Trophoblast cell (in vitro differentiated cells and primary cell): ENCODE measurements around the gene SLC38A4.

Experiments used
- DNase-seq, 2 donors: peaks; one replicate each; pipeline ENCODE4 v3.0.0-alpha.2; 2016
- H2AFZ ChIP-seq: 2 replicates; pipeline ENCODE4 v1.6.1; 2013; ENCODE audit warnings: low read length, moderate library complexity, mild to moderate bottlenecking; ENCODE audit not compliant: insufficient read depth, poor library complexity
- H2AK5ac ChIP-seq: 2 replicates; pipeline ENCODE4 v1.6.1; 2013; ENCODE audit warnings: mild to moderate bottlenecking, low read length
- H2BK120ac ChIP-seq: 2 replicates; pipeline ENCODE4 v1.6.1; 2013; ENCODE audit warnings: low read length, mild to moderate bottlenecking, moderate library complexity; ENCODE audit not compliant: insufficient read depth, poor library complexity
- H2BK12ac ChIP-seq: 2 replicates; pipeline ENCODE4 v1.6.1; 2013; ENCODE audit warnings: mild to moderate bottlenecking, low read length, moderate library complexity
- H2BK5ac ChIP-seq: 2 replicates; pipeline ENCODE4 v1.6.1; 2013; ENCODE audit warnings: low read length, low read depth, moderate library complexity, mild to moderate bottlenecking; ENCODE audit not compliant: poor library complexity
- H3K14ac ChIP-seq: 2 replicates; pipeline ENCODE4 v1.6.1; 2013; ENCODE audit warnings: mild to moderate bottlenecking, low read length
- H3K18ac ChIP-seq: 2 replicates; pipeline ENCODE4 v1.6.1; 2013; ENCODE audit warnings: mild to moderate bottlenecking, low read length
- H3K23ac ChIP-seq: 2 replicates; pipeline ENCODE4 v1.6.1; 2013; ENCODE audit warnings: low read length
- H3K27ac ChIP-seq: 2 replicates; pipeline ENCODE4 v1.5.1; 2013; ENCODE audit warnings: low read depth, mild to moderate bottlenecking, inconsistent platforms, low read length, moderate library complexity
- H3K27me3 ChIP-seq: 2 replicates; pipeline ENCODE4 v1.6.1; 2013; ENCODE audit warnings: inconsistent platforms, mild to moderate bottlenecking, low read length, moderate library complexity; ENCODE audit not compliant: insufficient read depth
- H3K36me3 ChIP-seq, 2 experiments: 1 replicate in 1 of 2; 2 replicates in 1 of 2; pipeline ENCODE4 v1.6.1; 2013; ENCODE audit warnings: low read length in 2 of 2, mild to moderate bottlenecking in 2 of 2, moderate library complexity in 1 of 2; ENCODE audit not compliant: insufficient read depth in 2 of 2, control insufficient read depth in 1 of 2
- H3K4ac ChIP-seq: 2 replicates; pipeline ENCODE4 v1.6.1; 2013; ENCODE audit warnings: low read depth, mild to moderate bottlenecking, low read length, moderate library complexity
- H3K4me1 ChIP-seq, 2 experiments: 1 replicate in 1 of 2; 2 replicates in 1 of 2; pipeline ENCODE4 v1.6.1; 2013; ENCODE audit warnings: low read length in 2 of 2, mild to moderate bottlenecking in 2 of 2, moderate library complexity in 1 of 2; ENCODE audit not compliant: insufficient read depth in 2 of 2, control insufficient read depth in 1 of 2
- H3K4me2 ChIP-seq: 2 replicates; pipeline ENCODE4 v1.6.1; 2013; ENCODE audit warnings: inconsistent platforms, mild to moderate bottlenecking, low read length, moderate library complexity
- H3K4me3 ChIP-seq: 2 replicates; pipeline ENCODE4 v1.5.1; 2013; ENCODE audit warnings: mild to moderate bottlenecking, low read depth, low read length, inconsistent platforms
- H3K79me1 ChIP-seq: one replicate; pipeline ENCODE4 v1.6.1; 2013; ENCODE audit warnings: low read length
- H3K79me2 ChIP-seq: 2 replicates; pipeline ENCODE4 v1.6.1; 2013; ENCODE audit warnings: low read length, mild to moderate bottlenecking; ENCODE audit not compliant: control insufficient read depth, insufficient read depth, poor library complexity
- H3K9ac ChIP-seq: 2 replicates; pipeline ENCODE4 v1.6.1; 2013; ENCODE audit warnings: mild to moderate bottlenecking, low read length
- H3K9me3 ChIP-seq: 2 replicates; pipeline ENCODE4 v1.6.1; 2013; ENCODE audit warnings: low read depth, mild to moderate bottlenecking, control low read depth, inconsistent platforms, low read length; ENCODE audit not compliant: insufficient read depth
- H4K12ac ChIP-seq: 2 replicates; pipeline ENCODE4 v1.6.1; 2013; ENCODE audit warnings: low read depth, mild to moderate bottlenecking, low read length, moderate library complexity
- H4K8ac ChIP-seq: 2 replicates; pipeline ENCODE4 v1.6.1; 2013; ENCODE audit warnings: low read depth, mild to moderate bottlenecking, low read length, moderate library complexity
- H4K91ac ChIP-seq: one replicate; pipeline ENCODE4 v1.6.1; 2013; ENCODE audit warnings: low read depth, mild to moderate bottlenecking, low read length, moderate library complexity
- WGBS: extraction: QIAGEN DNeasy Blood & Tissue Kit; methylation state at CpG from one replicate; pipeline ENCODE4 v1.1.7; 2013; ENCODE audit warnings: missing lambda C conversion rate; ENCODE audit not compliant: insufficient read length, insufficient coverage; ENCODE audit errors: extremely low coverage; 5-methylcytosine and 5-hydroxymethylcytosine counted together

SLC38A4 gene

GRCh38 chr12:46787496-46788055, 38.2 kb downstream of the SLC38A4 start:
- H3K27me3 ChIP-seq: no peaks in the 10 kb centered on the region
- H3K9me3 ChIP-seq: no peaks in the 10 kb centered on the region
- H2BK12ac ChIP-seq: no peak overlapping the region
- H3K14ac ChIP-seq: no peak overlapping the region
- no peak overlapping the region for H4K12ac ChIP-seq
- H3K36me3 ChIP-seq: no peaks in the 10 kb centered on the region
- no peak overlapping the region for H3K23ac ChIP-seq
- no peak overlapping the region for H2BK120ac ChIP-seq
- H3K79me2 ChIP-seq: no peaks in the 10 kb centered on the region
- no peak overlapping the region for H2AK5ac ChIP-seq
- no peak overlapping the region for H4K91ac ChIP-seq
- WGBS: no CpG with 5 or more reads among the region's 5 CpGs
- H3K4me2 ChIP-seq: no peak overlapping the region
- no peaks in the 10 kb centered on the region for H3K79me1 ChIP-seq
- peak; percentile 76 to 95 for DNase-seq
- no peak overlapping the region for H3K4ac ChIP-seq
- no peak overlapping the region for H2AFZ ChIP-seq
- no peak overlapping the region for H2BK5ac ChIP-seq
- H3K4me1 ChIP-seq: peaks cover 0 to 3% of the 10 kb centered on the region in 2 experiments
- no peak overlapping the region for H3K9ac ChIP-seq
- no peak overlapping the region for H3K27ac ChIP-seq
- no peak overlapping the region for H3K18ac ChIP-seq
- no peak overlapping the region for H4K8ac ChIP-seq
- H3K4me3 ChIP-seq: no peak overlapping the region

- no peak overlapping the region for H2AK5ac ChIP-seq
- DNase-seq: peak; percentile 54 to 77
- no peak overlapping the region for H2BK5ac ChIP-seq
- no peak overlapping the region for H3K4me2 ChIP-seq
- H3K79me2 ChIP-seq: no peaks in the 10 kb centered on the region
- H2BK12ac ChIP-seq: no peak overlapping the region
- H2AFZ ChIP-seq: no peak overlapping the region
- no peak overlapping the region for H3K14ac ChIP-seq
- no peak overlapping the region for H3K4me3 ChIP-seq
- no peaks in the 10 kb centered on the region for H3K9me3 ChIP-seq
- H4K91ac ChIP-seq: no peak overlapping the region
- no peak overlapping the region for H2BK120ac ChIP-seq
- H3K79me1 ChIP-seq: no peaks in the 10 kb centered on the region
- peaks cover 0 to 3% of the 10 kb centered on the region in 2 experiments for H3K4me1 ChIP-seq
- H3K18ac ChIP-seq: no peak overlapping the region
- H4K8ac ChIP-seq: no peak overlapping the region
- no peak overlapping the region for H4K12ac ChIP-seq
- no CpG with 5 or more reads among the region's 3 CpGs for WGBS
- no peak overlapping the region for H3K23ac ChIP-seq
- H3K27me3 ChIP-seq: no peaks in the 10 kb centered on the region
- no peak overlapping the region for H3K4ac ChIP-seq
- H3K9ac ChIP-seq: no peak overlapping the region
- H3K36me3 ChIP-seq: no peaks in the 10 kb centered on the region
- no peak overlapping the region for H3K27ac ChIP-seq
These were observed 39.0 kb downstream of the SLC38A4 start for GRCh38 chr12:46786774-46787173.

- Histone ChIP-seq H3K14ac (no peak overlapping the region), H2AFZ (no peak overlapping the region), H4K91ac (no peak overlapping the region), H3K27me3 (no peaks in the 10 kb centered on the region), H3K79me1 (no peaks in the 10 kb centered on the region), H3K36me3 (no peaks in the 10 kb centered on the region), H2BK120ac (no peak overlapping the region), H4K12ac (no peak overlapping the region), H3K4ac (no peak overlapping the region), H3K23ac (no peak overlapping the region), H2AK5ac (no peak overlapping the region), H2BK12ac (no peak overlapping the region), H3K4me1 (peaks cover 0 to 3% of the 10 kb centered on the region in 2 experiments), H3K79me2 (no peaks in the 10 kb centered on the region), H3K18ac (no peak overlapping the region), H2BK5ac (no peak overlapping the region), H3K4me2 (no peak overlapping the region), H3K9ac (no peak overlapping the region), H3K4me3 (no peak overlapping the region), H3K9me3 (no peaks in the 10 kb centered on the region), H3K27ac (no peak overlapping the region), H4K8ac (no peak overlapping the region)
- peak; percentile 37 to 77 for DNase-seq
- WGBS: no CpG with 5 or more reads among the region's 3 CpGs
These were observed 40.4 kb downstream of the SLC38A4 start for GRCh38 chr12:46785382-46785781.

GRCh38 chr12:46783871-46784270, 41.9 kb downstream of the SLC38A4 start:
- Histone ChIP-seq H3K79me2 (no peaks in the 10 kb centered on the region), H2BK5ac (no peak overlapping the region), H2AFZ (no peak overlapping the region), H3K27me3 (no peaks in the 10 kb centered on the region), H4K12ac (no peak overlapping the region), H2AK5ac (no peak overlapping the region), H3K27ac (no peak overlapping the region), H3K23ac (no peak overlapping the region), H3K18ac (no peak overlapping the region), H4K91ac (no peak overlapping the region), H3K9me3 (no peaks in the 10 kb centered on the region), H3K4ac (no peak overlapping the region), H3K4me3 (no peak overlapping the region), H3K9ac (no peak overlapping the region), H3K4me1 (peaks cover 0 to 3% of the 10 kb centered on the region in 2 experiments), H2BK120ac (no peak overlapping the region), H2BK12ac (no peak overlapping the region), H3K4me2 (no peak overlapping the region), H4K8ac (no peak overlapping the region), H3K14ac (no peak overlapping the region), H3K79me1 (no peaks in the 10 kb centered on the region), H3K36me3 (no peaks in the 10 kb centered on the region)
- DNase-seq: no peak
- WGBS: no CpG with 5 or more reads among the region's 5 CpGs
